GM21825 (cell line): ENCODE measurements around the gene INSRR.
A peak's percentile ranks its signal among the peaks of the same experiment; 100 is the strongest.

Source experiments
- ATAC-seq: cut with Tn5 transposase; IDR thresholded peaks from one replicate; pipeline ENCODE4 v1.9.1; 2021; ENCODE audit warnings: mild to moderate bottlenecking, moderate library complexity; ENCODE audit not compliant: unreplicated experiment

Gene INSRR

DNA sequence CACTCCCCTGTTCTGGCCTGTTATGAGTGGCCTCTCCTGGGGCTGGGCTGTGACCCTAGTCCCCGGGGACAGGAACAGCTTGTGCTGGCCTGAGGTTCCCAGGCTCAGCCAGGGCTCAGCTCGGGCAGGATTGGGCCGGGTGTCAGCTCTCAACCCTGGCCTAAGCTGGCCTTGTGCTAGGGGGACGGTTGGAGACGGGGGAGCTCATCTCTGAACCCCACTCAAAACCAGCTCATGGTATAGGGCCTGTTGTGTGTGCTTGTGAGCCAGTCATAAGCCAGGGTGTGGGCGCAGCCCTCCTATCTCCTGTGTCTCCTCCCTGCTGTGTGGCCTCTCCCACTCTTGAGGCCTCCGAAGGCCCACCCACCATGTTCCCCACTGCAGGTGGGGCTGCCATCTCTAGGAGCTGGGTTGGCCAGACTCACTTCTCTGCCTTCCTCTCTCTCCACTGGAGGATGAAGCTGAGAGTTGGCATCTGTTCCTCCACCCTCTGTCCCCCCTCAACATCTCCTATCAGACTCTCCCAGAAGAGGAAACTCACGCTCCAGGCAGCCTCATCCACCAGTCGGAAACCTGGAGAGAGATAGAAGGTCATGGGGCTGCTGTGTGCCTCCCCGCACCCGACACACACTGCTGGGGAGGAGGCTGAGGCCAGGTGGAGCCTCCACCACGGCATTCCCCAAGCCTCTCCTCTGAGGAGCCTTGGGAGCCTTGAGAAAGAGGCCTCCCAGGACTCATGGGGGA lies 36.0 kb upstream of the INSRR start:
- ATAC-seq: no peak

DNA sequence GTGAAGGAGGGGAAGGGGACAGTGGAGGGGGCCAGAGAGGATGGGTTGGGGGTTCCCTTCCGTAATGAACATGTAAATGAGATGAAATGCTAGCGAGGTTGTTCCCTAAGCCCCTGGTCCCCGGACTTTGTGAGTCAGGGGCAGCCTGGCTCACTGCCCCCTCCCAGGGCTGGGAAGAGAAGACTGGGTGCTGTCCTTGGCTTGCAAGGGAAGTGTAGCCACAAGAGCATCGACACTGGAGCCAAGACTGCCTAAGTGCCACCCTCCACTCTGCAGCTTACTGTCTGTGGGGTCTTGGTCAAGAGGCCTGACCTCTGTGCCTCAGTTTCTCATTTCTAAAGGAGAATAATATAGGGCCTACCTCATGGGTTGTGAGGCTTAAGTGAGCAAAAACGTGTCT lies 35.1 kb upstream of the INSRR start:
- no peak for ATAC-seq

GRCh38 chr1:156893048-156893953 lies 34.4 kb upstream of the INSRR start, which contains the start of gene PEAR1:
TSS of gene PEAR1 (plus strand) at chr1:156893718. CDS start at chr1:156903927, 10,209 bp downstream.
- ATAC-seq: no peak

GRCh38 chr1:156892190-156893047 lies 33.5 kb upstream of the INSRR start:
- ATAC-seq: peak; percentile 75

- ATAC-seq: no peak
Observed at GRCh38 chr1:156889802-156890580, 31.1 kb upstream of the INSRR start.

DNA sequence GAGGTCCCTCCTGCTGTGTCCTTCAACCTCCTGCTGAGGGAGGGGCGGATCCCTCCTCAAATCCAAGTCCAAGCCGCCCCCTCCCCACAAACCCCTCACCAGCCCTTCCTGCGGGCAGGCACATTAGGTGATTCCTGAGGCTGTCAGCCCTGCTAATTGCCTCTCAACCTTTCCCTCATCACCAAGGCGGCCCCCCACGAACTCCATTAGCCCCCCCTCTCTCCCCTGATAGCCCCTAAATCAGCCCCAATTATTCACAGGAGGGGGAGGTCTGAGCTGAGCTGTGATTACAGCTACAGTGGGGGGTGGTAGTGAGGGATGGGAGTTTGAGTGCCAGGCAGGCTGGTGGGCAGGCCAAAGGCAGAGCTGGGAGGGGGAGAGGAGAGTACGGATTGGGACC lies 28.8 kb upstream of the INSRR start:
- no peak for ATAC-seq

DNA sequence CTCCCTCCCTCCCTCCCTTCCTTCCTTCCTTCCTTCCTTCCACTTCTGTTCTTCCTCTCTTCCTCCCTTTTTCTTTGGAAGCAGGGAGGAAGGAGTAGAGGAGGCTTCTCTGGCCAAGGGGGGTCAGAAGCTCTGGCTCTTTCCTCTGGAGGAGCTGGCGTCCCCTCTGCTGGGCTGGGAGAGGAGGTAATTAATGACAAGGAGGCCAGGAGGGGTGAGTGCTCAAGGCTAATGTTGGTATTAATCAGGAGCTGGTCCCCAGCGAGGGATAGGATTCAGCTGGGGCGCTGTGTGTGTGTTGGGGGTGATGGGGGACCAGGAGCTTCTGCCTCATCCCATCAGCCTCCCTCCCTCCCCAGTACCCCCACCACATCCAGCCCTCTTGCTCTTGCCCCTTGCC lies 28.4 kb upstream of the INSRR start:
- ATAC-seq: no peak

DNA sequence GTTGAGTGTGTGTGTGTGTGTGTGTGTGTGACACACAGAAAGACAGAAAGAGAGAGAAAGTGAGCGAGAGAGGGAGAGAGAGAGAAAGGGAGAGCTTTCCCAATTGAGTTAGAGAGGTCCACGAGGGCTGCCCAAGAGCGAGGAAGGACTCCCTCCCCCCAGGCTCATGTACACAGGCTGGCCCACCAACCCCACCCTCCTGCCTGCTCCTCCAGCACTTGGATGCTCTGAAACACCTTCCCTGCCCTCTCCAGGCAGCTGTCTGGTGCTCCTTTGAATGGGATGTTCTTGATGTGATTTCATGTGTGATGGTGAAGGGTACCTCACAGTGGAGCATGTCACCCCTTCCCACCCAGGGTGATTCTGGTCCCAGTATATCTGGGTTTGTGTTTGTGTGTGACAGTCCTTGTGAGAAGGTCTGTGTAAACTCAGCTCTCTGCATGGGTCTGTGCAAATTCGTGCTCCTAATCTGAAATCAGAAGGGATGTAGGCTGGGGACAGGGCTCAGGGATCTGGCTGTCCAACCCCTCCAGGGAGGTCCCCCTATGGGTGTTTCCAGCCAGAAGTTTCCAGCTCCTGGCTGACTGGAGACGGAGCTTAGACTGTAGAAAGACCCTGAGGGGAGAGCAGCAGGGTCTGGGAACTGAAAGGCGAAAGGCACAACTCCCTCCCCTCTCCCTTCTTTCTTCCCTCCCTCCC lies 27.8 kb upstream of the INSRR start:
- no peak for ATAC-seq

GRCh38 chr1:156885880-156886355 lies 27.0 kb upstream of the INSRR start:
- no peak for ATAC-seq

DNA sequence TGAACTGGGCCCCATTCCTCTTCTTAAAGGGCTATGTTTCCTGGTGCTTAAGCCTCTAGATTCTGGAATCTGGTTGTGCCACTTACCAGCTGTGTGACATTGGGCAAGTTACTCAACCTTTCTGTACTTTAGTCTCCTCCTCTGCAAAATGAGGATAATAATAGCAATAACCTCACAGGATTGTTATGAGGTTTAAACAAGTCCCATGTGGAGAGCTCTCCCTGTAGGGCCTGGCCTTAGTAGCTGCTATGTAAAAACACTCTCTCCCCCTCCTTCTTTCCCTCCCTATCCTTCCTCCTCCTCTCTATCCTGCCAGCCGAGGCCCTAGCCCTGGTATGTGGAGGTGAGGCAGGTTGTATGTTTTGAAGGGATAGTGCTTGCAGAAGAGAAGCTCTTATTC lies 26.4 kb upstream of the INSRR start:
- no peak for ATAC-seq

- ATAC-seq: no peak
Observed at GRCh38 chr1:156884560-156885184, 25.8 kb upstream of the INSRR start.

GRCh38 chr1:156883919-156884318 lies 25.0 kb upstream of the INSRR start:
- ATAC-seq: no peak

- no peak for ATAC-seq
Observed at GRCh38 chr1:156882543-156882942, 23.6 kb upstream of the INSRR start.

DNA sequence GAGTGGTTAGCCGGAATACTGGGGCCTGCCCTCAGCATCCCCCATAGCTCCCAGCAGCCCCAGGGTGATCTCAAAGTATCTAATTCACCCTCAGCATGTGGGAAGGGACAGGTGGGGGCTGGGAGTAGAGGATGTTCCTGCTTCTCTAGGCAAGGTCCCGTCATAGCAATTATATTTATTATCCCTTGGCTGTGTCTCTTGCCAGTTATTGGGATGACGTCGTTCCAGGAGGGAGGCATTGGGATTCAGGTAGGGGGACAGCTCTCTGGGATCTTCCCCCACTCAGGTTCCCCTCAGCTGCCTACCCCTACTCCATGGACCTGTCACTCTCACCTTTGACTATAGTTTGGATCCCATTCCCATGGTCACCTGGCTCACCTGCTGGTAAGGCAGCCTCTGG lies 22.7 kb upstream of the INSRR start:
- no peak for ATAC-seq

DNA sequence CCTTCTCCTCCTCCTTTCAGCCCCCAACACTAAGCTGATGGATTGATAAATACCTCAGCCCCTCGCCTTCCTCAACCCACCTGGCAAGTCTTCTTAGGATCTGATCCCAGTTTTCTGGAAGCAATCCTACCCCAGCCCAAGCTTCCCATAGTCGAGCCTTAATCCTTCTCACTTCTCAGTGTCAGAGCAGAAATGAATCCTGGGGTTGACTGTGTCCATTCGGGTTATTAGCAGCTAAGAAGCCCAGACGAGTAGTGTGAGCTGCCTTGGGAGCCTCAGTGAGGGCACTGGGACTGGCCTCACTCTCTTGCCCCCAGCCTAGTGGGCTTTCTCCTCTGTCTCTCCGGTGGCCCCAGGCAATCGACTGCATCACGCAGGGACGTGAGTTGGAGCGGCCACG lies 22.2 kb upstream of the INSRR start:
- ATAC-seq: no peak

DNA sequence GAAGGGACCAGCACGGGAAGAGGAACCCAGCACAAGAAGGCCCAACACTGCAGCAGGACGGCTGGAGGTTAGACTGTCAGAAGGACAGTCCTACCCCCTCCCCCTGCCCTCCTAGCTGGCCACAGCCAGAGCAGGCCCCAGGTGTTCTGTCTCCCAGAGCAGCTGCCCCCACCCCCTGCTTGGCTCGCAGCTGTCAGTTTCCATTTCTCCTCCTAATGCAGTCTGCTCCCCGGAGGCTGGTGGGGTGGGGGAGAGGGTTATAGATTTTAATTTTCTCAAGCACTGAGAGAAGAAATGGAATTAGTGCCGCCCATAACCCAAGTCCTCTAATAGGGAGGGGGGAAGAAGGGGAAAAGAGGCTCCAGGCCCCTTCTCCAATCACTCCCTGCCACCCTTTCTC lies 21.6 kb upstream of the INSRR start:
- no peak for ATAC-seq

DNA sequence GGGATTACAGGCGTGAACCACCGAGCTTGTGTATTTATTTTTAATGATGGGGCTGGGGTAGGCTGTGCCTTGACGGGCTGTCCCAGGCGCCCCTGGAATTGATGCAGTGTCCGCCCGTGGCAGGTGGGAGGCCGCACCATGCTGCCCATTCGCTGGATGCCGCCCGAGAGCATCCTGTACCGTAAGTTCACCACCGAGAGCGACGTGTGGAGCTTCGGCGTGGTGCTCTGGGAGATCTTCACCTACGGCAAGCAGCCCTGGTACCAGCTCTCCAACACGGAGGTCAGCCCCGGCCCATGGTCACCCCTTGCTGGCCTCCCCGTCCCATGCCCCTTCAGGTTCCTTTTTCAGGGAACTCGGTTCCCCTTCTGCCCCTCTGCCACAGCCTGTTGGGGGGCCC lies 21.0 kb upstream of the INSRR start:
- ATAC-seq: no peak

DNA sequence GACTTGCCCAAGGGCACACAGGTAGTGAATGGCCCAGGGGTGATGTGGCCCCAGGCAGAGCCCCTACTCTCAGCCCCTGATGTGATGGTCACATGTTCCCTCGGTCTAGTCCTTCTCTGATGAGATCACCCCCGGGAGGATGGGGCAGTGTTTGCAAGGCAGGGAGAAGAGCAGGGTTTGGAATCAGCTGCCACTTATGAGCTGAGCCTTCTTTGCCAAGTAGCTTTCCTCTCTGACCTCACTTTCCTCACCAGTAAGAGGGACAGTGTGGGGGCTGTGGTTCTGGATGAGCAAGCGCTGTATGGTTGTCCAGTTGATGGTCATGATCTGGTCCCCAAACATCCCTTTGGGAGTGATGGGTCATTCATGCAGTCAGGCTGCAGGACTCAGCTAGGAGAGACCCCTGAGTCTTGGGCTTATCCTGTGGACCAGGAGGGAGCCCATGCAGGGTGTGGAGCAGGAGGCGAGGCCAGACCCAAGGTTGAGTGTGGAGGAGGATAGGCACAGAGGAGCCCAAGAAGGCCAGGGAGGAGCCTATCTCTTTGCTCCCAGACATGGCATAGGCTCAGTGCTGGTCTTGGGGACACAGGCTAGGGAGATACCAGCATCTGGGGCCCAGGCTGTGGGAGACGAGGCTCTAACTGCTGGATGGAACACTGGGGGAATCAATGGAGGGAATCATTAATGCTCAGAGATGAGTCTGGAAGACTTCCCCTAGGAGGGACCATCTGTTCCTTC lies 18.7 kb upstream of the INSRR start:
- ATAC-seq: no peak

GRCh38 chr1:156876281-156876680 lies 17.4 kb upstream of the INSRR start:
- ATAC-seq: no peak
